Activated T-cell treated with anti-CD3 and anti-CD28 coated beads for 48 hours (primary cell): ENCODE measurements around the gene CPN2.

Experiments
- DNase-seq: peaks from one replicate; pipeline ENCODE4 v3.0.0-alpha.2; 2020; ENCODE audit warnings: low read depth

The CPN2 gene

DNA sequence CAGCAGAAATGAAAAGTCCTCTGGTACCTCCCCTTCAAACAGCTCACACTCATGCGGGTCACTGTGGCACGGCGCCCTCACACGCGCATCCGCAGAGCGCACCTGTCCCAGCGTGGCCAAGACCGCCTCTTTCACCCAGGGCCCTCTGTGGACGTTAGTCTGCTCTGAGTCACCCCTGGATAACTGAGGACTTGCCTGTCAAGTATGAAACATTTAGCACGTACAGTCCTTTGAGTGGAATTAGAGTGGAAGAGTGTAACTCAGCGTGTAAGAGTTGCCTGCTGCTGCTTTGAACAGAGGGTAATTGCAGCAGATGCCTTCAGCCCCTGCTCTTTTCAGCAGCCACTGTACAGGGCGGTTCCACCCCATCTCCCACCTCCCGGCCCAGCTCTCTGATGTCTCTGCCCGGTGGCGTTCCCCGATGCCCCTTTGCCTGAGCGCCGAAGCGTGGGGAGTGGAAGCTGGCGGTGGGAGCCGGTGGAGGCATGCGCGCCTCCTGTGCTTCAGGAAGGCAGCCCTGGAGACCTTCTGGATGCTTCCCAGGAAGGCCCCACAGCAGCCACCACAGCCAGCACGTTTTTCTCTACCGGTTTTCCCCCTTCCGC, 23.0 kb downstream of the CPN2 start:
- DNase-seq: no peak

DNA sequence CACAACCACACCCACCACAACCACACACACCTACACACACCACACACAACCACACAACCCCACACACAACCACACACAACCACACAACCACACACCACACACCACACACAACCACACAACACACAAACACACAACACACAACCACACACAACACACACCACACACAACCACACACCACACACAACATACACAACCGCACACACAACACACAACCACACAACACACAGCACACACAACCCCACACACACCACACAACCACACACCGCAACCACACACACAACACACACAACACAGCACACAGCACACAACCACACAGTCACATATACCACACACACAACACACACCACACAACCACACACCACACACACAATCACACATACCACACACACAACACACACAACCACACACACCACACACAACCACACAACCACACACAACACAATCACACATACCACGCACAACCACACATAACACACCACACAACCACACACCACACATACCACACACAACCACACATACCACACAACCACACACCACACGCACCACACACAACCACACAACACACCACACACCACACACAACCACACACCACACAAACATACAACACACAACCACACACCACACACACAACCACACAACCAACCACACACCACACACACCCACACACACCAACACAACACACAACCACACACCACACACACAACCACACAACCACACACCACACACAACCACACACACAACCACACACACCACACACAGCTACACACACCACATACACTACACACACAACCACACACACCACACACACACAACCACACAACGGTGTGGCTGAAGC, 23.7 kb downstream of the CPN2 start:
- DNase-seq: no peak

DNA sequence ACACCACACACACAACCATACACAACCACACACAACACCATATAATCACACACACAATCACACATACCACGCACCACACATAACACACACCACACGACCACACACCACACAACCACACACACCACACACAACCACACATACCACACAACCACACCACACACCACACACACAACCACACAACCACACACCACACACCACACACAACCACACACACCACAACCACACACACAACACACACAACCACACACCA, 24.2 kb downstream of the CPN2 start:
- DNase-seq: no peak

DNA sequence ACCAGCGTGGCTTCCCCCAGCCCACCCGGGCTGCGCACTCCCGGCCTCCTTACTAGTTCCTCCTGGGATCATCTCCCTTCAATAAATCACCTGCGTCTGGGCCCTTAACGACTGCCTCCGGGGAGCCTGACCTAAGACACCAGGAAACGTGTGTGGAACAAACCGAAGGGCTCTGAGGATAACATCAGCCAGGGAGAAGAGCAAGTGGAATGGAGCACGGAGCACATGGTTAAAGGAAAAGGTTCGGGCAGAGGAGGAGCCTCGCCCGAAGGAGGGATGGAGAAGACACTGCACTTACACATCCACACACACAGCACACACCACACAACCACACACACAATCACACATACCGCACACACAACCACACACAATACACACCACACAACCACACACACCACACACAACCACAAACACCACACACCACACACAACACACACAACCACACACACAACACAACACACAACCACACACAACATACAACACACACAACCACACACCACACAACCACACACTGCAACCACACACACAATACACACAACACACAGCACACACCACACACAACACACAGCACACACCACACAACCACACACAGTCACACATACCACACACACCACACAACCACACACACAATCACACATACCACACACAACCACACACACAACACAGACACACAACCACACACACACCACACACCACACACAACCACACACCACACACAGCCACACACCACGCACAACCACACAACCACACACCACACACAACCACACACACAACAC, 24.7 kb downstream of the CPN2 start:
- no peak for DNase-seq

DNA sequence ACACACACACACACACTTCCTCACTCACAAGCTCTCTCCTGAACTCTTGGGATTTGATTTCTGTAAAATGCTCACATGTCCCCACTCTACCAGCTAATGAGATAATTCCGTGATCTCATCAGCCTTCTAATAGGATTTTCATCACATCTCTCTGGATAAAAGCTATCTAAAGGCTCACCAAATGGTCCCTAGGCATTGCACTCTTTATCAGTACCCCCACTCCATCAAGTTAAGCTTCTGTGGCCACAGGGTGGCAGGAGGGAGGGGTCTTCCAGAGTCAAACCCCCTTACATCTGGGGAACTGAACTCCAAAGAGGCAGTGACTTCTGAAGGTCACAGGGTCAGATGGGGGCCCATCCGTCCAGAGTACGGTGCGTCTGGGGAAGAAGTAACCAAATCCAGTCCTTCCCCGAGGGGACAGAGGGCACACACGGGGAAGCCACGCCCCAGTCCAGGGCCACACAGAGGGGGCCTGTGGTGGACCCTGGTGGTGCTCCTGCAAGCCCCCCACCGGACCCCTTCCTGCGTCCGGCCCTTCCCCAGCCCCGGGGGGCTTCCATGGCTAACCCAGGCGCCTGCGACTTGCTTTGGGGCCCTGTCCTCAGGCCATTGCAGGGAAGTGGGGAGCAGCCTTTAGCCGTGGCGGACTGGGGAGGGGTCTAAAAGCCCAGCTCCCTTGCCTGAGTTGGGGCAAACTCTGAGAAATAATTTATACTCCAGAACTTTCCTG, 25.5 kb downstream of the CPN2 start:
- no peak for DNase-seq

DNA sequence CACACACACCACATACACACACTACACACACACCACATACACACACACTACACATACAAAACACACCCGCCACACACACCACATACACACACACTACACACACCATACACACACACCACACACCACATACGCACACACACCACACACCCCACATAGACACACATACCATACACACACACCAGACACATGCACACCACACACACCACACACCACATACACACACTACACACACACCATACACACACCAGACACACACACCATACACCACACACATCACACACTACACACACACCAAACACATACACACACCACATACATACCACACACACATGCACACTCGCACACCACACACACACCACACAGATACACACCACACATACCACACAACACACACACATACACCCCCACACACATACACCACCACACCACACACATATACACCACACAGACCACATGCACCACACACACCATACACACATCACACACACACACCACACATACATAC, 26.3 kb downstream of the CPN2 start:
- no peak for DNase-seq

DNA sequence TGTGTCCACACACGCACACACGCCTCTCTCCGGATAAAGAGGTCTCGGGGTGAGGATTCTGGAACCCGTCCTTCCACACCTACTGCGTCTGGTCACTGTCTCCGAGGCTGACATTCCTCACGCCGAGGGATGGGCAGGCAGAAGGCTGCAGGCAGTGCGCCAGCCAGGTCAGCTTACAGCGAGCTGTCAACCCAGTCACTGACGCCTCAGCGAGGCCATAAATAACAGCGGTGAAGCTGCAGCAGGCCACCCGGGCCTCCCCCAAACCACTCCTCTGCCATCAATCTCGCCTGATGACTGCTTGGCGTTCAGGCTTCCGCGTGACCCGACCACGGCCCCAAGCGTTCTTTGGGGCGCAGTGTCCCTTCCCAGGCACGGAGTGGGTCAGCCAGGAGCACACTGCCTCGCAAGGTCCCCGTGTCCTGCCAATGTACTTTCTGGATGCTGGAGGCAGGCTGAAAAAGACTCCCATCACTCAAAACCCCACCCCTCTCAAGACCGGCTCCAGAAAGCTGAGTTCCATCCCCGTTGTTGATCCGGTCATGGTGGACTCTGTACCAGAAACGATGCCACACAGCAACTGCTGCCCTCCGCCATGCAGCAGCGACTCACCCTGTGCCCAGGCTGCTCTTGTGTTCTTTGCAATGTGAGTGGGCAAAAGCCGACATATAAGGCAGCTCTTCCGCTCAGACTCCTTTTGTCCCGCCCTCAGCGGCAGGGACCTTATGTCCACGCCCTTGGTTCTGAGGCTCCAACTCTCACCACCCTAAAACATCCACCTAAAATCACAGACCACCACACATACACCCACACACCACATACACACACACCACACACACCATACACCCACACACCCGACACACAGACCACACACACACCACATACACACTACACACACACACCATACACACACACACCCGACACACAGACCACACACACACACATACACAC, 27.1 kb downstream of the CPN2 start:
- DNase-seq: no peak

DNA sequence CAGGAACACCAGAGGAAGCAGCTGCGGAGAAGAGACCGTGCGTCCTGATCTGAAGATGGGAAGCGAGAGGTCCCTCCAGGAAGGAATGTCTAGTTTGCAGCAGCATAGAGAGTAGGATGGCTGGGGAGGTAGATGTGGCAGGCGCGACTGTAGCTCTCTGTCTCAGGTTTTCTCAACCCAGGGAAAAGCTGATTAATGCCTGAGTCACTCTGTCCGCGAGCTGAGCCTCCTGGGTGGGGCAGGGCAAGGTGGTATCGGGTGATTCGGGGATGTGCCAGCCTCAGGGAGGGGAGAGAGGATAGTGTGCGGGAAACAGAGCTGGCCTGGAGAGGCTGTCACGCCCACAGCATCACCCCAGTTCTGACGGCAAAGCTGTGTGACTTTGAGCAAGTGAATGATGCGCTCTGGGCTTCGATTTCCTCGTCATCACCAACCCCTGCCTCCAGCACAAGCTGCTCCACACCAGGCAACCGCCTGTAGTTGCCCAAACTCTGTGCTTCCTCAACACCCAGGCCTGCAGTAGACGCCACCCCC, 28.4 kb downstream of the CPN2 start:
- peak; percentile 32 for DNase-seq

DNA sequence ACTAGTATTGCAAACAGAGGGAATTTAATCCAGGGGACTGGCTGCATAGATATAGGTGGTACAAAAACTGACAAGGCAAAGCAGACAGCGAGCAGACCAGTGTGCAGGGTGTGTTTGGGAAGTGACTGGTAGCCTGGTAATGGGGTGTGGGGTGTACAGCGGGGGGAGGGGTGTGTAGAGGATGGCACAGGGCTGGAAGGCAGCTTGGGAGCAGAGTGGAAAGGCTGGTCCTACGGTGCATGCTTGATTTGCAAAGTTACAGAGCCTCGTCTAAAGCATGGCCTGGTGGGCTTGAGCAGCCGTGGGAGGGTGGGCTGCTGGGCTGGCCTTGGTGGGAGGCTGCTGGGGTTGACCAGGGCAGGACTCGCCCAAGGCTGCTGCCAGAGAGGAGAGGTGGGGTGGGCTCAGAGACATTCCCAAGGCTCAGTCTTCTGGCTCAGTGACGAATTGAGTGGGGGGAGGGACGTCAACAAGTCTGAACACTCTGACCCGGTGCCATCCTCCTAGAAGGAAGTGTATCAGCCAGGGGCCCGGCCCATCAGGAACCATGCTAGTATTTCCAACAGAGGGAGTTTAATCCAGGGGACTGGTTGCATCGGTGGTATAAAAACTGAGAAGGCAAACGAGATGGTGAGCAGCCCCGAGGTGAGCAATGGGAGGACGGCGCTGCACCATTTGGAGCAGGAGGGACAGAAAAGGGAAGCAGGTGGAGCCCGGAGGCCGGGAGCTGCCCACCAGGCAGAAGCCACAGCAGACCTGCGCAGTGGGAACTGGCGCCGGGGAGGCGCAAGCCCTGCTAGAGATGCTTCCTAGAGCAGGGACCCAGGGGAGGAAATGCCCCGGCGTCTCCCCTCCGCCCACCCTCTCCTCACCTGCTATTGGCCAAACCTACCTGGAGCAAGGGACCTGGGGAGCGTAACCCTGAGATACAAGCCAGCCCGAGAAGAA, 29.2 kb downstream of the CPN2 start:
- DNase-seq: no peak

DNA sequence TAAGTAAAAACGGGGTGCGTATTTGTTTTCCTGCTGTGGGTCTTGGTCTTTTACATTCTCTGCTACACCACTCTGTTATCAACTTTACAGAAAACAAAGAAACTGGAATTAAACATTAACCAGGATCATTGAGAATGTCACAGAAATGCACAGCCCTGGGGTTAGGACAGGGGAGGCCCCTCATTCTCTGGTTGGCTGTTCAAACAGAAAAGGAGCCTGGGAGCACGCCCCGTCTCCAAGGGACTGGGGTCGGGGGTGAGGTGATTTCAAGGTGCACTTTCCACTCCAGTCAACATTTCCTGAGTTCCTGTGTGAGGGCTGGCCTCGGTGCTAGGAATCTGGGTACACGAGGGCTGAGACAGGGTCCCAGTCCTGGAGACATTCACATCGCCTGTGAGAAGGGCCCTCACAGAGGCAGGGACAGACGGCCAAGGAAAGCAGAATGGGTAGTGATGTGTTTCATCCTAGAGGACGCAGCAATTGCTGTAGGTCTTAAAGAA, 30.3 kb downstream of the CPN2 start:
- no peak for DNase-seq

DNA sequence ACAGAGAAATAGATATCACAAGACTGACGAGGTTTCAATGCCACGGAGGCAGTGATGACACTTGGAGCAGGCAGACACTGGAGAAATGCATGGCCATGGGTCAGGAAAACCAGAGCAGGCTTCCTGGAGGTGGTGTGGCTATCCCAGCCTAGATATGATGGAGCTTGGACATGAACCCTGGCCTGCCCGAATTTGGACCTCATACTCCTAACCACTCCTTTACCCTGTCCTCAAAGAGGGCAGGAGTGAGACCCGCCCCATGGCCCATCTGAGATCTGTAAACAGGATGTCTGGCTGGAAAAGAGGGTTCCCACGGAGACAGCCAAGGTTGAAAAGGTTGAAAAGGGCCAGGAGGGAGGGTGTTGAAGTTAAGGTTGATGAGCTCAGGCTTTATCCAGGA, 31.0 kb downstream of the CPN2 start:
- no peak for DNase-seq

DNA sequence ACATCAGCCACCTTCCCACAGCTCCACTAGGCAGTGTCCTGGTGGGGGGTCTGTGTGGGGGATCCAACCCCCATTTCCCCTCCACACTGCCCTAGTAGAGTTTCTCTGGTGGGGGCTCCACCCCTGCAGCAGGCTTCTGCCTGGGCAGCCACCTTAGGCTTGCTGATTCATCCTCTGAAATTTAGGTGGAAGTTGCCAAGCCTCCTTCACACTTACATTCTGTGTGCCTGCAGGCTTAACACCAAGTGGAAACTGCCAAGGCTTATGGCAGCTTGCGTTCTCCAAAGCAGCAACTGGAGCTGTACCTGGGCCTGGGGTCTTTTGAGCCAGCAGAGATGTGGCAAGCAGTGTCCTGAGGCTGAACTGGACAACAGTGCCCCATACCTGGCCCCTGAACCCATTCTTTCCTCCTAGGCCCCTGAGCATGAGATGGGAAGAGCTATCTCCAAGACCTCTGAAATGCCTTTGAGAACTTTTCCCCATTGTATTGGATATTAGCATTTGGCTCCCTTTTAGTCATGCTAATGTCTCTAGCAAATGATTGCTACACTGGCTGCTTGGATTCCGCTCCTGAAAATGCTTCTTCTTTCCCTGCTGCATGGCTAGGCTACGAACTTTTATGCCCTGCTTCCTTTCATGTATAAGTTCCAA, 32.5 kb downstream of the CPN2 start:
- no peak for DNase-seq

DNA sequence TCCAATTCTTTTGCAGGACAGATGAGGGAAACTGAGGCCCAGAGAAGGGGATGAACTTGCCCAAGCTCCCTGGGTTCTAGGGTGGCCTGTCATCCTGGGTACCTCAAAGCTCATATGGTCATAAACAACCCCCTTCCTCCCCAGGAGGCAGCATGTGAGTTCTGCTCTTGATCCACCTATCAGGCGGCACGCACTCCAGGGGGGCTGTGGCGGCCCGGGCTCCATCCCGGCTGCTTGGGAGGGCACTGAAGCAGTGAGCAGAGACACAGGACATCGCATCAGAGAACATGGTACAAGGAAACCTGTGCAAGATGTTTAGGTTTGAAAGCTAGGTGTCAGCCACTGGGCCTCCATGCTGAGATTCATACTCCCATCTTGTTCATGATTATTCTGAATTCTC, 34.2 kb downstream of the CPN2 start:
- no peak for DNase-seq

DNA sequence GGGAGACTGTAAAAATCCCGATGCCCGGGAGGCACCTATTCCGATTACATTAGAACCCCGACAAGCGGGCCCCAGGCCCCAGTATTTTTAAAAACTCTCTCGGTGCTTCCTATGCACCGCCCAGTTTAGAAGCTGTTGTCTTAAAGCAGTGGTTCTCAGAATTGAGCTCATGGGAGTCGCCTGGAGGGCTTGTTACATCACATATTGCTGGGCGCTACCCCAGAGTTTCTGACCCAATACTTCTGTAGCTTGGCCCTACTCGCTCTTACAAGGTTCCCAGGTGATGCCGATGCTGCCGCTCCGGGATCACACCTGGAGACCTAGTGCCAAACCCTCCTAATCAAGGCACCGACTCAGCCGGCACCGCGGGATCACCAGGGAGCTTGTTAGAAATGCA, 35.2 kb downstream of the CPN2 start:
- no peak for DNase-seq

DNA sequence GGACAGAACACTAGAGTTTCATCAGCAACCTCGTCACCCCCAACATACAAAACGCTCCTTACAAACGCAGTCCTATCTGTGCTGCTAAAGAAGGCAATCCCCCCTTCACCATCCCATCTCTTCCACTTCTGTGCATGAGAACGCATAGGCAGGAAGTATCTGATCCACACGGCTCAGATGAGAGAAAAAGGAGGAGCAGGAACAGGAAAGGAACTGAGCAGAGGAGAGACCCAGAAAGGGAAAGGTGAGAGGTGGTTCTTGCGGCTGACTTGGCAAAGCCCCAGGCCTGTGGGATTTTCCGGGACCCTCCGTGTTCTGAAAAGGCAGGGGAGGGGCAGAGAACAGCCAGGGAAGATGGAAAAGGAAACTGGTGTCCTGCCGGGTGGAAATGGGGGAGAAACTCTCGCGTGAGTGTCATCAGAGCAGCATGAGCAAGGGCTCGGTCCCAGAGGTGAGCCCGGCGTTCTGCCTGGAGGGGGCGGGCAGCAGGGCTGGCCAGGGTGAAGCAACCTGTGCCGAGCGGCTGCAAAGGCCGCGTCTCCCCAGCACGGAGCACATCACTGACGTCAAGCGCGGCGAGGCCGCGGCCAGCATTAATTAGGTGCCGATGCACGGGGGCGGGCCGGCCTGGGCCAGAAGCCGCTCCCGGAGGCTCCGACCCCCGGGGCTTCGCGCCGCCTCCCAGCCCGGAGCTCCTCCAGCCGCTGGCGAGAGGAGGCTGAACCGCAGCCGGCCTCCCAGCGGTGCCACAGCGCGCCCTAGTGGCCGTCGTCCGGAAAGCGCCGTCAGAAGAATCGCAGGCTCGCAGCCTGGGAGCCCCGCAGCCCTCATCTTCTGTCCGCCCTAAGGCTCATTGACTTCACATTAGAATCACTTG, 35.8 kb downstream of the CPN2 start:
- DNase-seq: peak; percentile 80

DNA sequence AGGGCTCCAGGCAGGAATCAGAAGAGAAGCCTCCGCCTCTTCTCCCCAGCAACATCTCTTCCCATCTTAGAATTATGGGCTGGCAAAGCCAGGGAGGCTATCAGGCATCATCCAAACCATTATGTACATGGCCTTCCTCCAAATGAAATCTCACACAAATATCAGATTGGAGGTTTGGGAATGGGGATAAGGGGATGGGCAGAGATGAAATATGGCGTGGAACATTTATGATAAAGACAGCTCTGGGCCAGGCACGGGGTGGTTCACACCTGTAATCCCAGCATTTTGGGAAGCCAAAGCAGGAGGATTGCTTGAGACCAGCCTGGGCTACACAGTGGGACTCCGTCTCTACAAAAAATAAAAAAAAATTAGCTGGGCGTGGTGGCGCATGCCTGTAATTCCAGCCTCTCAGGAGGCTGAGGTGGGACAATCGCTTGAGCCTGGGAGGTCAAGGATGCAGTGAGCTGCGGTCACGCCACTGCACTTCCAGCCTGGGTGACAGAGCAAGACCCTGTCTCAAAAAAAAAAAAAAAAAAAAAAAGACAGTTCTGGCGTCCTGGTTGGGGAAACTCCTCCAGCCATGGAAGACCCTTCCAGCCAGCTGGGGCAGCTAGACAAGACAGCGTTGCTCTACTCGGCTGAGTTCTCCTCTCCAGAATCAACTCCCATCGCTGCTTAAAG, 36.6 kb downstream of the CPN2 start:
- no peak for DNase-seq

DNA sequence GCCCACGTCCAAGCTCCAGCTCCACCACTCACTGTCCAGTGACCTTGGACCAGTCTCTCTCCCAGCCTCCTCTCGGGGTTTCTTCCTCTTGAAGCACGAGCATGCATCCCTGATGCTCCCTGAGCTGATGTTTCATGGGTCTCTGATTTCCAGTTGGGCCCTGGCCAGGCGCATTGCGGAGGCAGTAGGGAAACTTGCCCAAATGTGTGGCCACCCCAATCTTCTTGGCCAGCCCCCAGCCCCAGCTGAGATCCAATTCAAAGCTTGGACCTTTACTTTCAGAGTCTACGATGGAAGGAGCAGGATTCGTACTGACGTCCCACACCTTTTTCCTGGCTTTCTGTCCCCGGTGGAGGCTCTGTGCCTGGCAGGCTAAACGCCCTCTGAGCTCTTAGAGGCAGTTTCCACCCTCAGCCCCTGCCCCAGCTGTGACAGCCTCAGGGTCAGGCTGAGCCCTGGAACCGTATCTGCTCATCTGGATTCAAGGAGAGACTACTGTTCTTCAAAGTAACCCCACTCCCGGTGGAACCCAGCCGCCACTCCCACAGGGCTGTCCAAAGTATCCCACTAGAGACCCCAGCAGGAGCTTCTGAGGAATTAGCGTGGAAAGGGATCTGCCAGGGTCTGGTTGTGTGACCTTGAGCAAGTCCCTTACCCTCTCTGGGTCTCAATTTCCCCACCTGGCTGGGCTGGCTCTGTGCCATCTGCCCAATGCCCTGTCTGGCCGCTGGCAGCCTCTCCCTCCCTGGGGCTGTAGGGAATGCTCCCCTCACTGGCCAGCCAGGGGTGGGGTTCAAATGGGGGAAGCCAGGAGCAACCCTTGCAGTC, 37.4 kb downstream of the CPN2 start:
- no peak for DNase-seq
